Breast epithelium (tissue), 3 donors: ENCODE data around the gene BCL7A.

Experiments
- CTCF ChIP-seq, 3 donors: fragments of 450-650 bp; IDR thresholded peaks; one replicate each; pipeline ENCODE4 v1.5.1; 2016 to 2017; ENCODE audit warnings: antibody characterized with exemption in 3 of 3, mild to moderate bottlenecking in 3 of 3, moderate library complexity in 3 of 3
- POLR2AphosphoS5 ChIP-seq, 3 donors: sonication (generic); formaldehyde crosslinking; IDR thresholded peaks; one replicate each; pipeline ENCODE4 v1.6.1; 2017; ENCODE audit warnings: antibody characterized with exemption in 3 of 3

- no peak for TF ChIP-seq POLR2AphosphoS5 (IDR thresholded peaks at IDR 0.05)
- no peak for TF ChIP-seq CTCF (IDR thresholded peaks at IDR 0.05)
Observed at GRCh38 chr12:121996050-121996944, 25.4 kb upstream of the BCL7A start.
